ENCODE data around the gene CAVIN4.

DNA sequence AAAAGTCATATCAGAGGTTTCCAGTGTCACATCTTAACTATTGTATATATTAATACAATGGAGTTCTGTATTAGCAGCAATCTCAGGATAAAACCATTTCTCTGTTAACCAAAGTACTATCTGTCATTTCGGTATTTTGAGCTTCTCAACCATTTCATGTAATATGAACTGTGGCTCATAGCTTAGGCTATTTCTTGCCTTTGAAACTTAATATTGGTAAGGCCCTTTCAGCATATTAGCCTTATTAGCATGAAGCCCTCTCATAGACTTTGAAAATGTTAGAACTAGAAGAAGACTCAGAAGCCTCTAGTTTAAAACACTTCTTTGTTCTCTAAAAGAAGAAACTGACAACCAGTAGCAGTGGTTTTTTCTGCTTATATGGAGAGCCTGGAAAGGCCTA, 731 bp downstream of the CAVIN4 start:
- TF ChIP-seq, protein P1, sequence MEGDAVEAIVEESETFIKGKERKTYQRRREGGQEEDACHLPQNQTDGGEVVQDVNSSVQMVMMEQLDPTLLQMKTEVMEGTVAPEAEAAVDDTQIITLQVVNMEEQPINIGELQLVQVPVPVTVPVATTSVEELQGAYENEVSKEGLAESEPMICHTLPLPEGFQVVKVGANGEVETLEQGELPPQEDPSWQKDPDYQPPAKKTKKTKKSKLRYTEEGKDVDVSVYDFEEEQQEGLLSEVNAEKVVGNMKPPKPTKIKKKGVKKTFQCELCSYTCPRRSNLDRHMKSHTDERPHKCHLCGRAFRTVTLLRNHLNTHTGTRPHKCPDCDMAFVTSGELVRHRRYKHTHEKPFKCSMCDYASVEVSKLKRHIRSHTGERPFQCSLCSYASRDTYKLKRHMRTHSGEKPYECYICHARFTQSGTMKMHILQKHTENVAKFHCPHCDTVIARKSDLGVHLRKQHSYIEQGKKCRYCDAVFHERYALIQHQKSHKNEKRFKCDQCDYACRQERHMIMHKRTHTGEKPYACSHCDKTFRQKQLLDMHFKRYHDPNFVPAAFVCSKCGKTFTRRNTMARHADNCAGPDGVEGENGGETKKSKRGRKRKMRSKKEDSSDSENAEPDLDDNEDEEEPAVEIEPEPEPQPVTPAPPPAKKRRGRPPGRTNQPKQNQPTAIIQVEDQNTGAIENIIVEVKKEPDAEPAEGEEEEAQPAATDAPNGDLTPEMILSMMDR (IDR thresholded peaks at IDR 0.05; ENCODE audit: poor library complexity): no peak
- no peak for TF ChIP-seq EZH2 (IDR thresholded peaks at IDR 0.05; ENCODE audit: borderline replicate concordance)

Data from hepatocyte (in vitro differentiated cells).